ENCODE data around the gene ABCC1. TPM values are rescaled to one million over a fixed set of nuclear protein-coding genes. Genes with fewer than 3 reads are reported as not detected.

ABCC1 gene
- total and polyA plus RNA-seq, 2 of the 8 experiments (the other 6 are each of a cell fraction or from before 2014, with no cell fraction given): 42.6 to 66.8 TPM

DNA sequence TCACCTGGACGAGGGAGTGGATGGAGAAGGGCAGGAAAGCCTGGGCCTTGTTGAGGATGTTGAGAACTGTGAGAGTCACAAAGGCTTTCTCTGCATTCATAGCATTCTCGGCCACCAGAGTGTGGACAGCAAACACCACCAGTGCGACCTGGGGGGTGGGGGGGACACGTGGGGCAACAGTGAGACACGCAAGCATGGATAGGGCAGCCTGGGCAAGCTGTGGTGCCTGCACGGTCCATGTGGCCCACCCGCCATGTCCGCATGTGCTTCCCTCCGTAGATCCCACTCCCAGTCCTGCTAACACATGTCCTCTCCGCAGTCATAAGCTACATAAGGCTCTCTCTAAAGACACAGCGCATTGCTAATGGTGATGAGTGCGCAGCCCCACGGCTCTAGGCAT, 239.4 kb downstream of the ABCC1 start:
- no peaks in the 10 kb centered on the region for H3K9me3 ChIP-seq (ENCODE audit: insufficient read depth in 2 of 2, low read depth in 1 of 2, low read length in 1 of 2)
- CTCF ChIA-PET (ENCODE audit: partially characterized antibody): interaction anchor here (0.7 kb wide), 1 partner anchor 12 kb away, joined by 4 read pairs; no protein-coding TSS in a partner anchor
- no peak overlapping the region for H3K4me2 ChIP-seq (ENCODE audit: insufficient read depth in 1 of 2, low read depth in 2 of 2, low read length in 2 of 2)
- TF ChIP-seq SRF (IDR thresholded peaks at IDR 0.05; ENCODE audit: low read depth, low read length) (no peak), SIX5 (IDR thresholded peaks at IDR 0.05; ENCODE audit: low read depth, low read length) (no peak), POLR2A (IDR thresholded peaks at IDR 0.05; ENCODE audit: control extremely low read depth in 1 of 2, low read depth in 2 of 2, low read length in 2 of 2) (no peak), EGR1 (IDR thresholded peaks at IDR 0.05; ENCODE audit: borderline replicate concordance, low read depth, low read length) (no peak), BCL11A (IDR thresholded peaks at IDR 0.05; ENCODE audit: low read depth in 2 of 2, low read length in 2 of 2) (no peak), CBX8 (IDR thresholded peaks at IDR 0.05; ENCODE audit: borderline replicate concordance, low read depth, low read length) (no peak), RXRA (IDR thresholded peaks at IDR 0.05; ENCODE audit: insufficient read depth, low read depth, low read length) (no peak)
- TF ChIP-seq, protein P1, sequence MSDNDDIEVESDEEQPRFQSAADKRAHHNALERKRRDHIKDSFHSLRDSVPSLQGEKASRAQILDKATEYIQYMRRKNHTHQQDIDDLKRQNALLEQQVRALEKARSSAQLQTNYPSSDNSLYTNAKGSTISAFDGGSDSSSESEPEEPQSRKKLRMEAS (IDR thresholded peaks at IDR 0.05): no peak
- H2BK20ac ChIP-seq (ENCODE audit: low read length): no peak overlapping the region
- H2BK15ac ChIP-seq (ENCODE audit: low read length): no peak overlapping the region
- H2BK12ac ChIP-seq (ENCODE audit: low read depth, low read length): 0 out of 2 replicates have a peak overlapping the region, but pooled peaks have one; percentile 14
- H2AFZ ChIP-seq (ENCODE audit: low read length): no peak overlapping the region
- H3K56ac ChIP-seq (replicated peaks; ENCODE audit: insufficient read length, low read depth, low read length): no peak overlapping the region
- no peak overlapping the region for H4K91ac ChIP-seq (replicated peaks; ENCODE audit: insufficient read length, low read length)
- H3K23ac ChIP-seq (ENCODE audit: insufficient read length): no peak overlapping the region
- no peaks in the 10 kb centered on the region for H3K79me2 ChIP-seq (ENCODE audit: control insufficient read depth in 1 of 2, insufficient read depth in 2 of 2, low read length in 2 of 2)
- no peak overlapping the region for H2BK120ac ChIP-seq (replicated peaks; ENCODE audit: low read depth, low read length)
- H3K23me2 ChIP-seq (ENCODE audit: low read depth, low read length): peaks cover 4% of the 10 kb centered on the region; the same call in 1 of the 2 replicates
- no peaks in the 10 kb centered on the region for H3K27me3 ChIP-seq (replicated peaks in 1 of 4; ENCODE audit: control insufficient read depth in 3 of 4, extremely low read depth in 1 of 4, insufficient read depth in 3 of 4, low read length in 3 of 4)
- H3K27ac ChIP-seq (ENCODE audit: low read depth, low read length): no peak overlapping the region
- H3K9ac ChIP-seq (replicated peaks in 1 of 4; ENCODE audit: extremely low read depth in 1 of 4, low read depth in 3 of 4, low read length in 3 of 4): no peak overlapping the region
- H2AK5ac ChIP-seq (ENCODE audit: low read depth, low read length): 0 out of 2 replicates have a peak overlapping the region, but pooled peaks have one; percentile 8
- DNase-seq (ENCODE audit: low read depth in 1 of 2, low spot score in 2 of 2) (no peak), FAIRE-seq (no peak)
- no peak overlapping the region for H4K5ac ChIP-seq (ENCODE audit: insufficient read length, low read depth, low read length)
- H4K8ac ChIP-seq (ENCODE audit: extremely low read depth, insufficient read depth, low read length): peak overlapping the region; percentile 47; the same call in 1 of the 2 replicates
- no peak overlapping the region; the same call in 1 of the 2 replicates for H2BK5ac ChIP-seq (ENCODE audit: low read depth, low read length)
- no peak overlapping the region for H3K4ac ChIP-seq (replicated peaks; ENCODE audit: insufficient read length, low read depth, low read length)
- H3K79me1 ChIP-seq (ENCODE audit: low read depth, low read length): no peaks in the 10 kb centered on the region
- no peaks in the 10 kb centered on the region for H3K36me3 ChIP-seq (ENCODE audit: control insufficient read depth in 2 of 4, insufficient read depth in 4 of 4, low read length in 3 of 4)
- no peak overlapping the region for H3K18ac ChIP-seq (ENCODE audit: extremely low read depth, low read length)
- H4K20me1 ChIP-seq (replicated peaks in 1 of 2; ENCODE audit: control insufficient read depth in 1 of 2, insufficient read depth in 2 of 2, low read length in 2 of 2): no peaks in the 10 kb centered on the region
- 83% methylated on average over 13 of the region's 13 CpGs; no CpG with 5 or more reads in 1 of the 2 experiments for WGBS, 2 experiments (ENCODE audit: extremely low coverage in 1 of 2, insufficient coverage in 1 of 2, insufficient read length in 1 of 2, insufficient replicate concordance in 2 of 2, low coverage in 1 of 2, low lambda C conversion rate in 2 of 2, missing lambda C conversion rate in 1 of 2)
- POLR2A ChIA-PET (ENCODE audit: partially characterized antibody): interaction anchor here (0.8 kb wide), 1 partner anchor 44 kb away, joined by 3 read pairs; no protein-coding TSS in a partner anchor
- no peak overlapping the region for H3K14ac ChIP-seq (ENCODE audit: insufficient read length)
- no peaks in the 10 kb centered on the region; a peak in 1 of 7 replicates for H3K4me1 ChIP-seq (replicated peaks in 1 of 4; ENCODE audit: control insufficient read depth in 3 of 4, insufficient read depth in 4 of 4, low read length in 3 of 4)
- H3K4me3 ChIP-seq (ENCODE audit: extremely low read depth in 1 of 4, insufficient read depth in 2 of 4, low read depth in 3 of 4, low read length in 4 of 4): no peak overlapping the region
